H1 (cell line): Measurements from ENCODE around the gene TMEM269.

Source experiments
- CEBPB ChIP-seq: IDR thresholded peaks from 2 replicates; pipeline ENCODE4 v1.6.1; 2012; ENCODE audit warnings: low read depth, low read length
- CHD2 ChIP-seq: IDR thresholded peaks from 2 replicates; pipeline ENCODE4 v1.6.1; 2012; ENCODE audit warnings: low read length, improper control_type of control experiment
- CREB1 ChIP-seq: IDR thresholded peaks from 2 replicates; pipeline ENCODE4 v1.6.1; 2012; ENCODE audit warnings: inconsistent platforms
- CTCF ChIP-seq, 3 experiments: IDR thresholded peaks; 1 replicate in 2 of 3; 2 replicates in 1 of 3; pipeline versions ENCODE4 v1.5.1 to v1.6.1; 2011; ENCODE audit warnings: low read length in 3 of 3, mild to moderate bottlenecking in 3 of 3, inconsistent platforms in 2 of 3, low read depth in 1 of 3, moderate library complexity in 1 of 3; ENCODE audit not compliant: insufficient read depth in 1 of 3; ENCODE audit errors: control extremely low read depth in 1 of 3
- GABPA ChIP-seq: IDR thresholded peaks from 2 replicates; pipeline ENCODE4 v1.6.1; 2011; ENCODE audit warnings: mild to moderate bottlenecking, low read length, moderate library complexity, borderline replicate concordance; ENCODE audit not compliant: insufficient read depth
- MAX ChIP-seq: IDR thresholded peaks from 2 replicates; pipeline ENCODE4 v1.6.1; 2012; ENCODE audit warnings: inconsistent platforms
- POLR2A ChIP-seq, 2 experiments: IDR thresholded peaks; 1 replicate in 1 of 2; 2 replicates in 1 of 2; pipeline ENCODE4 v1.6.1; 2011; ENCODE audit warnings: low read depth in 2 of 2, low read length in 2 of 2, mild to moderate bottlenecking in 2 of 2; ENCODE audit errors: control extremely low read depth in 1 of 2

GRCh38 chr1:42768172-42768571 is 16.6 kb upstream of the TMEM269 start:
- no peak for TF ChIP-seq CHD2
- TF ChIP-seq CEBPB, result no peak
- TF ChIP-seq CREB1, result no peak
- TF ChIP-seq POLR2A (IDR thresholded peaks at IDR 0.05; ENCODE audit: control extremely low read depth in 1 of 2, low read depth in 2 of 2, low read length in 2 of 2), result no peak
- no peak for TF ChIP-seq CTCF (IDR thresholded peaks at IDR 0.05; ENCODE audit: control extremely low read depth in 1 of 3, insufficient read depth in 1 of 3, low read depth in 1 of 3, low read length in 3 of 3)
- no peak for TF ChIP-seq GABPA
- TF ChIP-seq MAX, result no peak
